Stimulated activated CD8-positive, alpha-beta memory T cell treated with anti-CD3 and anti-CD28 coated beads, Interleukin-7, amount 100 ng/mL, for 24 hours (primary cell): Measurements from ENCODE around the gene CTNND2.

ENCODE experiments used
- DNase-seq: peaks from one replicate; pipeline ENCODE4 v3.0.0-alpha.2; 2020; ENCODE audit warnings: low read depth

CTNND2 gene

DNA sequence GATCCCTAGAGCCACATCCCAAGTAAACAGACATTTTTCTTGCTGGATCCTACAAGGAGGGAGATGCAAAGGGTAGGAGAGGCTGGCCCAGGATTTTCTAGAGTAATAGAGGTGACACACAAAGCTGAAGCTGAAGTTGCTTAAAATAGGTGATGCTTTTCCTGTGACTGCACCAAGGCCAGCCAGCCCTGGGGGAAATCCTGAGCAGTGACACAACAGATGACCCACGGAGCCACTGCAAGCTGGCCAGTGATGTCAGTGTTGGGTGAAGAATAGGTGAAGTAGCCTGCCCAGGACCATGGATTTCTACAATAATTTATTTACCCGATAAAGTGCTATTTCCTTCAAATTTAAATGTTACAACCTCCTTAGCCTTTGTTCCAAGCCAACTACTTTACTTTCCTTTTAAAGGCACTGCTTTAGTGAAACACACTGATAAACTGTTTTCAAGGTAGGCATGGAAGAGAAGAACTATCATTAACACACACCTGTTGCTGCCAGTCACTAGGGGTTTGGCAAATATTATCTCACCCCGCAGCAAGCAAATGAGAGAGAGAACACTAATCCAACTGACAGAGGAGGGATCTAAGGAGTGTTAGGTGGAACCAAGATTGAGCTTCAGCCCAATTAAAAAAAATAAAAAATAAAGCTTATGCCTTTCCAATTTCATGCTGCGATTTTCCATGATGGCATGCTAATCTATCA lies 123.5 kb downstream of the CTNND2 start:
- no peak for DNase-seq

- DNase-seq, result no peak
Observed at GRCh38 chr5:11777096-11777495, 127.2 kb downstream of the CTNND2 start.

DNA sequence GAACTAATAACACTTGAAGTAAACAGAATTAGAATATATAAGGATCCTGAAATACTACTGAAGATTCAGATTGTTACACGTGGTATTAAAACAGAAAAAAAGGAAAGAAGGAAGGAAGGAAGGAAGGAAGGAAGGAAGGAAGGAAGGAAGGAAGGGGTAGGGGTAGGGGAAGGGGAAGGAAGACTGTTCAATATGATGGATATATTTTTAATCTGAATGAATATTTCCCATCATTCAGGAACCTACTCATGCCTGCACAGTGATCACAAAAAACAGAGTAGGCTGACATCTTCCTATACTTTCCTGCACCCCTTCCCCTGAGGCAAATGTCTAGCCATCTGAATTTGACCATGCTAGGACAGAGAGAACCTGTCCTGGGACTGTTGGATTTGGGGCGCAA lies 133.9 kb downstream of the CTNND2 start:
- no peak for DNase-seq

DNA sequence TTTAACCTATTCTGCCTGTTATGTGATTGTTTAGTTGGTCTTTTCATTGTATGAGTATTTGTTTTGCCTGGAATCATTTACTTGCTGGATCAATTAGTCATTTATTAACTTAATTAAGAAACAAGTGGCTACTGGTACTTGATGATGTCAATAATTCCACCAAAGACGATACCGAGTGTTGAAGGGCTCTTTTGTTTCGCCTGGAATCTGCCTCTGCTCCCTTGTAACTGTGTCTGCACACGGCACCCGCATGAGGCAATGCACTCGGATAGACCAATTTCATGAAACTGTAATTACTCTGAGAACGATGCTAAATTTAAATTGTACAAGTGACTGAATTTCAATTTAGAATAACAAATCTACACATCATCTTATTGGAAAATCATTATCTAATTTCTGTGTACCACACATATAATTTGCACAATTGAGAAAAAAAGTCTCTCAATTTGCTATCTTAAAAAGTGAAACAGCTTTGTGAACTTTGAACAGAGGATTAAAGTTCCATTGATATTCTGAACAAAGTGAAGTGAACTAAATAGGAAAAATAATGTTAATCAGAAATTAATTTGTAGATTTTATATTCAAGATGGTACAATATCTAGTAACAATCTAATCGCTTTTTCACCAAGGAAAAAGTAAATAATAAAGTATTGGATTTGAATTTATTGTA lies 143.2 kb downstream of the CTNND2 start:
- no peak for DNase-seq

- no peak for DNase-seq
Observed at GRCh38 chr5:11758321-11758720, 145.9 kb downstream of the CTNND2 start.

- DNase-seq, result no peak
Observed at GRCh38 chr5:11757661-11758060, 146.6 kb downstream of the CTNND2 start.

GRCh38 chr5:11737010-11737409 lies 167.2 kb downstream of the CTNND2 start:
- DNase-seq, result no peak

DNA sequence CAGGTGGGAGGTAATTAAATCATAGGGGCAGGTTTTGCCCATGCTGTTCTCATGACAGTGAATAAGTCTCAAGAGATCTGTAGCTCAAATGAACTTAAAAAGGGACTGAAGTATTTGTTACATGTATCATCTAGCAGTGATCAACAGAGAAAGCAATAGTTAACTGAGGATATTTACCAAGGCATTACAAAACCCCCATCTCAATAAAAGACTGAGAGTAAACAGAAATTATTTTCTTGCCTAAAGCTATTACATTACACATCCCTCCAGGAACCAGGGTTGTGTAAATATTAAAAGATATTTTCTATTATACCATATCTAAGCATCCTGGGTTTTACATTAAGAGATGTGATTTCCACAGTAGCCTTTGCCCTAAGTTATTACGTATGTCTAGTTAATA lies 169.9 kb downstream of the CTNND2 start:
- DNase-seq, result no peak

GRCh38 chr5:11733840-11734192 lies 170.4 kb downstream of the CTNND2 start:
- DNase-seq, result no peak

DNA sequence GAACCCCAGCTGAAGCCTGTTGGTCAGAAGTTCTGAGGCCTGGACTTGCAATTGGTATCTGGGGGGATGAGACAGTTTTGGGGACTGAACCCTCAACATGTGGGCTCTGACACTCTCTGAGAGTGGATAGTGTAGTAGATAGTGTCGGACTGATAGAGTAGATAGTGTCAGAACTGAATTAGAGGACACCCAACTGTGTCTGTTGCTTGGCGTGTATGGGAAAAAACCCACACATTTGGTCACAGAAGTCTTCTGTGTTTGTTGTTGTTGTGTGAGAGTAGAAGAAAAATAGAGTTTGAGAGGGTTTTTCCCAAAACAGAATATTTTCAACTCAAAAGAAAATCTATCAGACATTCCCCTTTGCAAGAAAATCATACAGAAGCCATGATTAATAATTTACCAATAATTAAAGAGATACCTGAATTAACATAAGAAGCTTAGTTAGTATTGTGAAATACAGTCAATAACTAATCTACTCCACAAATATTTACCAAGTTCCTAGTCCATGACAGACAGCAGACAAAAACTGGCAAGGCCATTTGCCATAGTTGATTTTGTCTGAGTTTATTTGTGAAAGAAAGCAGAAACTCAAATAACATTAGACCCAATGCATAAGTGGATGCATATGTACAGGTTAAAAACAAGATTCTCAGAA lies 170.9 kb downstream of the CTNND2 start:
- DNase-seq, result no peak

DNA sequence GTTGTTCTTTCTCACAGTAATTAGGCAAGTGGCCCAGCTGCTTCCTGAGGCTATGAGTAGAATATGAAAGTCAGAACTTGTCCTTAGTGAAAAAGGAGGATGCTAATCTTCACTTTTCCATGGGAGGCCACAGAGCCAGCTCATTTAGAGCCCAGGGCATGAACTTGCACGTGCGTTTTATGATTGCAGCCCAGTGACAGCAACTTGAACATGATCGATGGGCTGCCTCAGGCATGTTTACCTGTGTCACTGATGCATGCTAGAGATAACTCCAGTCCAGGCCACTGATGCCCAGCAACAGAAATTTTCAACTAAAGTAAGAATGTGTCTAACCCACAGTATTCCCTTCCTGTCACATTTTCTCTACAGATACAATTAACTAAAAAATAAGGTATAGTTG lies 179.3 kb downstream of the CTNND2 start:
- DNase-seq, result no peak

DNA sequence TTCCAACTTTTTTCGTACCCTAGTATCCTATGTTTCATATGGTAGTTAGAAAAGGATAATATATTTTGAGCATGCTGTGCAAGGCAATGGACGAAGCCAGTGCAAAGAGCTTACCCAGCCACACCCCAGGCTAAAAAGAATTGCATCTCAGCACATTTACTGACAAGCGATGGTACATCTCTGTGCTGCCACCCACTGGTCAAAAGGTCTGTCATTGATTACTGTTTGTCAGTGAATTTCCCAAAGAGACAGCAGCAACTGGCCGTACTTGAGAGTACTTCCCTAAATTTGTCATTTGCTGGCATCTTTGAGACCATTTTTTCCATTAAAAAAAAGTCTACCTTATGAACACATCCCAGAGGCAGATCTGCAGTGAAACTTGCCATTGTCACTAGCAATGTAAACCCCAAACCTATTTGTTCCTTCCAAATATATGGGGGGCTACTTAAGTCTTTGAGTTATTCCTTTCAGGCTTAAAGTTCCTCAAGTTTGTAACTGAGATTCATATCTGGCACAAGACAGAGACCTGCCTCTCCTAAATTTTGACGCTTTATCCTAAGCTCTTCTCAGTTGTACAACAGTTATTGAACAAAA lies 184.3 kb downstream of the CTNND2 start:
- DNase-seq, result no peak

GRCh38 chr5:11715461-11716196 lies 188.6 kb downstream of the CTNND2 start:
- no peak for DNase-seq

DNA sequence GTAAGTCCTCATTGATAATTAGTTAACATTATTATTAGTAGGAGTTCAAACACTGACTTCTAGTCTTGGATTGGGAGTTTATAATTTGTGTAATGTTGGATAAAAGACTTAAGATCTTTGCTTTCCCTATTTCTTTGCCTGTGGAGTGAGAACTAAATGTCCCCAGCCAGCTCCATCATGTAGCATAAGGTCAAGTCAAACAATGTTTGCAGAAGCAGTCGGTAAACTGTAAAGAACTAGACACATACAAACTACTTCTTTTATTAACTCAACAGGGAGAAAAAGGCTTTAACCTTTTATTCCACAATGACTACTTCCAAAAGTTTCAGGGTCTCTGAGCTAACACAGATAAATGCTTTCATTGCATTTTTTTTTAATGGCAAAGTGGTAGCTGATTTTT lies 192.3 kb downstream of the CTNND2 start:
- DNase-seq, result no peak

DNA sequence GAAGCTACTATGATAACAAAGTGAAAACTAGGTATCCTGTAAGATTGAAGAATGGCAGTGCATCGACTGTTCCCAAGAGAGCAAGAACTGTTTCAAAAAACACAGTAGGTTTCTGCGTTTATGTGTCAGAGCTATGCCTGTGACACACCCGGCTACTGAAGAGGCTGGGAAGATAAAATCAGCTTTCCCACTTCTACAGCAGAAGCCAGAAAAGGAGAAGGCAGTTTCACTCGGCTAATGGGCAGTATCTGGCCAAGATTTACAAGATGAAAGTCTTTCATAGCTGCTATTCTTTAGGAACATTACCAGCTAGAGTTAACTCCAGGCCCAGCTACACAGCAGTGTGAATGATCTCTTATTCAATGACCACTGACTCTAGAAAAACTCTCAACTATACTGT lies 195.2 kb downstream of the CTNND2 start:
- no peak for DNase-seq

DNA sequence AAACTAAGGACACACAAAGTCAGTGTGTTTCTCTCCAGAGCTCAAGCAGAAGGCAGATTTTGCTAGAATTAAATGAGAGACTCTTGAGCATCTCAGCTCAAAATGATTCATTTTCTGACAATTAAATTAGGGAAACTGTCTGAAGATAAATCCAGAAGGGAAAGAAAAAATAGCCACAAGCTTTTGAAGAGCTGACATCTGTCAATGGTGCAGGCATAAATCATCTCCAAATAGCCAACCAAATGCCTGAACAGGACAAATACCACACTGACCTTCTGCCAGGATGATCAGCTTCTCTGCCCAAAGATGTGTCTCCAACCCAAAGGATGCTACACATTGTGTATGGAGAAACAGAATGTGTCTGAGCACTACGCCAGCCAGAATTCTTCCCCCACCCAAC lies 199.3 kb downstream of the CTNND2 start:
- DNase-seq, result no peak

- DNase-seq, result no peak
Observed at GRCh38 chr5:11700391-11700790, 203.9 kb downstream of the CTNND2 start.

- no peak for DNase-seq
Observed at GRCh38 chr5:11692636-11693035, 211.6 kb downstream of the CTNND2 start.

DNA sequence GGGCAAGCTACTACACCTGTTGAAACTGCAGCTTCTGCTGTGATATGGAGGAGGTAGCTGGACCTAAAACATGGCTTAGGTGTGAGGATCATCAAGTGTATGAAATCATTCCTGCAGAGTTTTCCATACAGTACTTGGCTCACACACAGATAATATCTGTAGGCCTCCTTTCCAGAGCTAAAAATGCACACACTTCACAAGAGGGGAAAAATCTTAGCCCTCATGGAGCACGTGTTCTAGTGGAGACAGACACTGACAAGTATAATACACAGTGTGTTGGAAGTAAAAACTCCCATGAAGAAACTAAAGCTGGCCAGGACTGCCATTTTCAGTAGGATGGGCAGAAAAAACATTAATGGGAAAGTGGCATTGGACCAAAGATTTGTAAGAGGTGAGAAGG lies 216.7 kb downstream of the CTNND2 start:
- DNase-seq, result no peak

- no peak for DNase-seq
Observed at GRCh38 chr5:11684607-11685006, 219.6 kb downstream of the CTNND2 start.

DNA sequence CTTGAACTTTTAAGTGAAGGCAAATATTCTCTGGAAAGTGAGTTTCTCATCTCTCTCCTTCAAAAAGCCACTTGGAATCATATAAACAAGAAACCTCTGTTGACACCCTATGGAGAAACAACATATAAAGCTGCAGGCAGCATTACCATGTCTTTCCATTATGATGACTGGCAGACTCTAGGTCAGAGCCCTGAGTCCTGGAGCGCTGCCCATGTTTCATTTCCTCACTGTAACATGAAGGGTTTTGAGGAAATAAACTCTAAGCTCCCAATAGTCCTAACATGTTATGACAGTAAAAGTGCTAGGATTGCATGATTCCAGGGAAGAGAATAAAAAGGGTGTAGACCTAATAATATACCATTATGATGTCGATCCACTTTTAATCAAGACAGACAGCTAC lies 220.6 kb downstream of the CTNND2 start:
- DNase-seq, result no peak

- no peak for DNase-seq
Observed at GRCh38 chr5:11681796-11682195, 222.4 kb downstream of the CTNND2 start.
